ENCODE data around the gene SNU13. TPM values are rescaled to one million over a fixed set of nuclear protein-coding genes. Genes with fewer than 3 reads are reported as not detected.

SNU13 gene
- total and polyA plus RNA-seq, 2 experiments from 2014 or later: 136 to 310 TPM

DNA sequence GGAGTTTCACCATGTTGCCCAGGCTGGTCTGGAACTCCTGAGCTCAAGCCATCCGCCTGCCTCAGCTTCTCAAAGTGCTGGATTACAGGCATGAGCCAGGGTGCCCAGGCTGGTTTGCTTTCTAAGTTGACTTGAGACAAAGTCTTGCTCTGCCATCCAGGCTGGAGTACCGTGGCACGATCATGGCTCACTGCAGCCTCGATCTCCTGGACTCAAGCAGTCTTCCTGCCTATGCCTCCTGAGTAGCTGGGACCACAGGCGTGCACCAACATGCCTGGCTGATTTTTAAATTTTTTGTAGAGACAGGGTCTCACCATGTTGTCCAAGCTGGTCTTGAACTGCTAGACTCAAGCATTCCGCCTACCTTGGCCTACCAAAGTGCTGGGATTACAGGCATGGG lies 31.0 kb downstream of the SNU13 start:
- no peak overlapping the region for H3K9ac ChIP-seq
- no peaks in the 10 kb centered on the region for H4K20me1 ChIP-seq (ENCODE audit: insufficient read depth)
- H3K79me2 ChIP-seq (ENCODE audit: insufficient read depth): peaks cover 45% of the 10 kb centered on the region
- no peaks in the 10 kb centered on the region for H3K9me3 ChIP-seq (ENCODE audit: low read depth)
- no peak overlapping the region for H3K27ac ChIP-seq
- peaks cover 50% of the 10 kb centered on the region for H3F3A ChIP-seq (ENCODE audit: insufficient read depth)
- WGBS, 2 experiments (ENCODE audit: low coverage in 1 of 2, low lambda C conversion rate in 2 of 2, missing lambda C conversion rate in 2 of 2): 98 to 100% methylated on average over 6 of the region's 6 CpGs
- no peak for DNase-seq
- peaks cover 85% of the 10 kb centered on the region for H3K36me3 ChIP-seq (ENCODE audit: low read depth)
- no peak overlapping the region for H3K4me2 ChIP-seq (ENCODE audit: unreplicated experiment)
- no peak overlapping the region for H2AFZ ChIP-seq
- TF ChIP-seq EZH2 (IDR thresholded peaks at IDR 0.05; ENCODE audit: insufficient read depth, poor library complexity, severe bottlenecking): no peak
- no peak for TF ChIP-seq EZH2phosphoT487 (IDR thresholded peaks at IDR 0.05; ENCODE audit: insufficient read depth, low read depth)
- no peak overlapping the region for H3K4me3 ChIP-seq
- no peaks in the 10 kb centered on the region for H3K27me3 ChIP-seq (replicated peaks; ENCODE audit: insufficient read depth)
- no peaks in the 10 kb centered on the region for H3K4me1 ChIP-seq (ENCODE audit: insufficient read depth)
- in situ Hi-C loops (cut with MboI): no loop called here
- H3K9me2 ChIP-seq (ENCODE audit: insufficient read depth): no peaks in the 10 kb centered on the region

DNA sequence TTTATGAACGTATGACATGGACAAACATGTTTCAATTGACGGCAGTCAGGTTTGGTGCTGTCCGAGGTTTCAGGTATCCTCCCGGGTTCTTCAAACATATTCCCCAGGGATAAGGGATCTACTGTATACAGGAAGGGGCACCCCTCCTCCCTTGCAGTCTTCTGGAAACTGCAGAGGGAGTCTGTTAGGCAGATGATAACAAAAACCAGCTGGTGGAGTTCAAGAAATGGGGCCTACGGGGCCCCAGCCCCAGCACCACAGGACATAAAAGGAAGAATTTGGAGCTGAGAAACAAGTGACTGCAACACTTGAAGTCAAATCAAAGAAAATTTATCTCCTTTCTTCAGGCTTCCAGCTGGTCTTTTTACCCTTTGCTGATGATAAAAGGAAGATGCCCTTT lies 32.1 kb downstream of the SNU13 start:
- in situ Hi-C loops (cut with MboI): no loop called here
- WGBS, 2 experiments (ENCODE audit: low coverage in 1 of 2, low lambda C conversion rate in 2 of 2, missing lambda C conversion rate in 2 of 2): 66 to 67% methylated on average over 5 of the region's 5 CpGs
- peaks cover 86% of the 10 kb centered on the region for H3K36me3 ChIP-seq (ENCODE audit: low read depth)

GRCh38 chr22:41654322-41654721 lies 34.3 kb downstream of the SNU13 start:
- TF ChIP-seq EZH2 (IDR thresholded peaks at IDR 0.05; ENCODE audit: insufficient read depth, poor library complexity, severe bottlenecking): no peak
- no peak for TF ChIP-seq EZH2phosphoT487 (IDR thresholded peaks at IDR 0.05; ENCODE audit: insufficient read depth, low read depth)
- Histone ChIP-seq H3K27me3 (replicated peaks; ENCODE audit: insufficient read depth) (no peaks in the 10 kb centered on the region), H2AFZ (no peak overlapping the region), H3K79me2 (ENCODE audit: insufficient read depth) (peaks cover 70% of the 10 kb centered on the region), H3K9me2 (ENCODE audit: insufficient read depth) (no peaks in the 10 kb centered on the region), H3K27ac (no peak overlapping the region), H3K36me3 (ENCODE audit: low read depth) (peaks cover 82% of the 10 kb centered on the region), H3K9ac (no peak overlapping the region), H3F3A (ENCODE audit: insufficient read depth) (peaks cover 17% of the 10 kb centered on the region; the same call in 1 of the 2 replicates), H3K9me3 (ENCODE audit: low read depth) (no peaks in the 10 kb centered on the region), H3K4me2 (ENCODE audit: unreplicated experiment) (no peak overlapping the region), H4K20me1 (ENCODE audit: insufficient read depth) (no peaks in the 10 kb centered on the region), H3K4me3 (no peak overlapping the region), H3K4me1 (ENCODE audit: insufficient read depth) (no peaks in the 10 kb centered on the region)
- in situ Hi-C loops (cut with MboI): no loop called here
- DNase-seq: no peak
- WGBS, 2 experiments (ENCODE audit: low coverage in 1 of 2, low lambda C conversion rate in 2 of 2, missing lambda C conversion rate in 2 of 2): 92 to 95% methylated on average over 3 of the region's 3 CpGs

More for the DNA sequence above, 32.1 kb downstream of the SNU13 start:
- H3K27me3 ChIP-seq (replicated peaks; ENCODE audit: insufficient read depth): no peaks in the 10 kb centered on the region
- no peak overlapping the region for H3K4me2 ChIP-seq (ENCODE audit: unreplicated experiment)
- no peak for TF ChIP-seq EZH2phosphoT487 (IDR thresholded peaks at IDR 0.05; ENCODE audit: insufficient read depth, low read depth)
- TF ChIP-seq EZH2 (IDR thresholded peaks at IDR 0.05; ENCODE audit: insufficient read depth, poor library complexity, severe bottlenecking): no peak
- H3K79me2 ChIP-seq (ENCODE audit: insufficient read depth): peaks cover 56% of the 10 kb centered on the region
- H3K4me3 ChIP-seq: no peak overlapping the region
- H2AFZ ChIP-seq: no peak overlapping the region
- H3K9ac ChIP-seq: no peak overlapping the region
- no peak for DNase-seq
- H3K4me1 ChIP-seq (ENCODE audit: insufficient read depth): no peaks in the 10 kb centered on the region
- peaks cover 39% of the 10 kb centered on the region for H3F3A ChIP-seq (ENCODE audit: insufficient read depth)
- no peak overlapping the region for H3K27ac ChIP-seq
- H3K9me2 ChIP-seq (ENCODE audit: insufficient read depth): no peaks in the 10 kb centered on the region
- H4K20me1 ChIP-seq (ENCODE audit: insufficient read depth): no peaks in the 10 kb centered on the region
- H3K9me3 ChIP-seq (ENCODE audit: low read depth): no peaks in the 10 kb centered on the region

- Histone ChIP-seq H3K27ac (no peak overlapping the region), H3K9ac (no peak overlapping the region), H2AFZ (no peak overlapping the region), H3K9me2 (ENCODE audit: insufficient read depth) (no peaks in the 10 kb centered on the region), H3K4me1 (ENCODE audit: insufficient read depth) (0 out of 2 replicates have a peak, but pooled peaks cover 4% of the 10 kb centered on the region), H3K4me3 (no peak overlapping the region), H3F3A (ENCODE audit: insufficient read depth) (0 out of 2 replicates have a peak, but pooled peaks cover 10% of the 10 kb centered on the region), H3K9me3 (ENCODE audit: low read depth) (no peaks in the 10 kb centered on the region), H3K79me2 (ENCODE audit: insufficient read depth) (peaks cover 84% of the 10 kb centered on the region), H3K27me3 (replicated peaks; ENCODE audit: insufficient read depth) (no peaks in the 10 kb centered on the region), H4K20me1 (ENCODE audit: insufficient read depth) (no peaks in the 10 kb centered on the region), H3K36me3 (ENCODE audit: low read depth) (peaks cover 74% of the 10 kb centered on the region), H3K4me2 (ENCODE audit: unreplicated experiment) (no peak overlapping the region)
- no peak for DNase-seq
- TF ChIP-seq EZH2phosphoT487 (IDR thresholded peaks at IDR 0.05; ENCODE audit: insufficient read depth, low read depth) (no peak), EZH2 (IDR thresholded peaks at IDR 0.05; ENCODE audit: insufficient read depth, poor library complexity, severe bottlenecking) (no peak)
- WGBS, 2 experiments (ENCODE audit: low coverage in 1 of 2, low lambda C conversion rate in 2 of 2, missing lambda C conversion rate in 2 of 2): 97% methylated on average over 11 of the region's 11 CpGs
- in situ Hi-C loops (cut with MboI): no loop called here
These were observed 37.8 kb downstream of the SNU13 start for GRCh38 chr22:41650821-41651220.

GRCh38 chr22:41650229-41650628 lies 38.4 kb downstream of the SNU13 start:
- H3K27me3 ChIP-seq (replicated peaks; ENCODE audit: insufficient read depth): no peaks in the 10 kb centered on the region
- no peak for TF ChIP-seq EZH2phosphoT487 (IDR thresholded peaks at IDR 0.05; ENCODE audit: insufficient read depth, low read depth)
- no peak for TF ChIP-seq EZH2 (IDR thresholded peaks at IDR 0.05; ENCODE audit: insufficient read depth, poor library complexity, severe bottlenecking)
- no peak overlapping the region for H3K4me3 ChIP-seq
- peaks cover 75% of the 10 kb centered on the region for H3K36me3 ChIP-seq (ENCODE audit: low read depth)
- no peaks in the 10 kb centered on the region for H3K9me3 ChIP-seq (ENCODE audit: low read depth)
- WGBS, 2 experiments (ENCODE audit: low coverage in 1 of 2, low lambda C conversion rate in 2 of 2, missing lambda C conversion rate in 2 of 2): 92 to 100% methylated on average over 1 of the region's 1 CpG
- H3K27ac ChIP-seq: no peak overlapping the region
- H3K4me1 ChIP-seq (ENCODE audit: insufficient read depth): 0 out of 2 replicates have a peak, but pooled peaks cover 4% of the 10 kb centered on the region
- 0 out of 2 replicates have a peak, but pooled peaks cover 8% of the 10 kb centered on the region for H3F3A ChIP-seq (ENCODE audit: insufficient read depth)
- no peaks in the 10 kb centered on the region for H3K9me2 ChIP-seq (ENCODE audit: insufficient read depth)
- in situ Hi-C loops (cut with MboI): no loop called here
- no peak for DNase-seq
- H3K79me2 ChIP-seq (ENCODE audit: insufficient read depth): peaks cover 83% of the 10 kb centered on the region
- H3K9ac ChIP-seq: no peak overlapping the region
- H4K20me1 ChIP-seq (ENCODE audit: insufficient read depth): no peaks in the 10 kb centered on the region
- no peak overlapping the region for H2AFZ ChIP-seq
- no peak overlapping the region for H3K4me2 ChIP-seq (ENCODE audit: unreplicated experiment)
